OCI-LY1 (cell line): ENCODE data around the gene ARMH4.

Experiments
- H2AFZ ChIP-seq: fragments of 200-600 bp; sonication (generic), shearing (Covaris generic); 2 replicates; pipeline ENCODE4 v1.6.0; 2014; ENCODE audit warnings: antibody characterized with exemption, mild to moderate bottlenecking, low read length
- H3F3A ChIP-seq: fragments of 200-600 bp; sonication (generic), shearing (Covaris generic); 2 replicates; pipeline ENCODE4 v1.6.0; 2014; ENCODE audit warnings: mild to moderate bottlenecking, antibody characterized with exemption, low read length, moderate library complexity; ENCODE audit not compliant: insufficient read depth
- H3K27ac ChIP-seq: fragments of 200-600 bp; sonication (generic); 2 replicates; pipeline ENCODE4 v1.5.1; 2014; ENCODE audit warnings: low read length, mixed run types, mild to moderate bottlenecking, low read depth; ENCODE audit not compliant: poor library complexity, severe bottlenecking
- H3K27me3 ChIP-seq: fragments of 200-600 bp; sonication (generic); 2 replicates; pipeline ENCODE4 v1.6.0; 2014; ENCODE audit warnings: antibody characterized with exemption, mild to moderate bottlenecking, low read length, moderate library complexity; ENCODE audit not compliant: insufficient read depth
- H3K36me3 ChIP-seq: fragments of 200-600 bp; sonication (generic); 2 replicates; pipeline ENCODE4 v1.6.1; 2014; ENCODE audit warnings: mild to moderate bottlenecking, antibody characterized with exemption, low read length, moderate library complexity, mixed read lengths; ENCODE audit not compliant: insufficient read depth
- H3K4me1 ChIP-seq: fragments of 200-600 bp; sonication (generic); 2 replicates; pipeline ENCODE4 v1.5.1; 2014; ENCODE audit warnings: mild to moderate bottlenecking, low read length, moderate library complexity; ENCODE audit not compliant: insufficient read depth, severe bottlenecking
- H3K4me2 ChIP-seq: fragments of 200-600 bp; sonication (generic), shearing (Covaris generic); 2 replicates; pipeline ENCODE4 v1.6.1; 2014; ENCODE audit warnings: low read length
- H3K4me3 ChIP-seq: fragments of 200-600 bp; sonication (generic); 2 replicates; pipeline ENCODE4 v1.5.1; 2014; ENCODE audit warnings: low read length, low read depth, mild to moderate bottlenecking, mixed read lengths; ENCODE audit not compliant: poor library complexity, severe bottlenecking
- H3K79me2 ChIP-seq: fragments of 200-600 bp; shearing (Covaris generic); 2 replicates; pipeline ENCODE4 v1.6.1; 2016; ENCODE audit warnings: mixed run types, low read length, mixed read lengths; ENCODE audit not compliant: insufficient read depth
- H3K9ac ChIP-seq: fragments of 200-600 bp; sonication (generic), shearing (Covaris generic); 2 replicates; pipeline ENCODE4 v1.6.1; 2014; ENCODE audit warnings: mild to moderate bottlenecking, low read length, mixed read lengths
- H3K9me2 ChIP-seq: fragments of 200-600 bp; sonication (generic), shearing (Covaris generic); 2 replicates; pipeline ENCODE4 v1.6.1; 2014; ENCODE audit warnings: low read depth, mild to moderate bottlenecking, low read length, mixed read lengths
- H3K9me3 ChIP-seq: fragments of 200-600 bp; shearing (Covaris generic); 2 replicates; pipeline ENCODE4 v1.6.1; 2014; ENCODE audit warnings: low read length, mixed read lengths
- H4K20me1 ChIP-seq: fragments of 200-600 bp; sonication (generic), shearing (Covaris generic); 2 replicates; pipeline ENCODE4 v1.6.0; 2016; ENCODE audit warnings: mild to moderate bottlenecking, low read length; ENCODE audit not compliant: insufficient read depth
- EZH2 ChIP-seq: fragments of 200-600 bp; sonication (generic), shearing (Covaris generic); IDR thresholded peaks from 2 replicates; pipeline ENCODE4 v1.8.0; 2017; ENCODE audit warnings: borderline replicate concordance, mixed run types, mild to moderate bottlenecking, antibody characterized with exemption, low read length, moderate library complexity, mixed read lengths
- TF ChIP-seq, protein P1 (sequence below): fragments of 200-600 bp; sonication (generic), shearing (Covaris generic); IDR thresholded peaks from 2 replicates; pipeline ENCODE4 v1.5.1; 2017; ENCODE audit warnings: mild to moderate bottlenecking, antibody characterized with exemption, low read length, moderate library complexity, mixed read lengths

ARMH4 gene

DNA sequence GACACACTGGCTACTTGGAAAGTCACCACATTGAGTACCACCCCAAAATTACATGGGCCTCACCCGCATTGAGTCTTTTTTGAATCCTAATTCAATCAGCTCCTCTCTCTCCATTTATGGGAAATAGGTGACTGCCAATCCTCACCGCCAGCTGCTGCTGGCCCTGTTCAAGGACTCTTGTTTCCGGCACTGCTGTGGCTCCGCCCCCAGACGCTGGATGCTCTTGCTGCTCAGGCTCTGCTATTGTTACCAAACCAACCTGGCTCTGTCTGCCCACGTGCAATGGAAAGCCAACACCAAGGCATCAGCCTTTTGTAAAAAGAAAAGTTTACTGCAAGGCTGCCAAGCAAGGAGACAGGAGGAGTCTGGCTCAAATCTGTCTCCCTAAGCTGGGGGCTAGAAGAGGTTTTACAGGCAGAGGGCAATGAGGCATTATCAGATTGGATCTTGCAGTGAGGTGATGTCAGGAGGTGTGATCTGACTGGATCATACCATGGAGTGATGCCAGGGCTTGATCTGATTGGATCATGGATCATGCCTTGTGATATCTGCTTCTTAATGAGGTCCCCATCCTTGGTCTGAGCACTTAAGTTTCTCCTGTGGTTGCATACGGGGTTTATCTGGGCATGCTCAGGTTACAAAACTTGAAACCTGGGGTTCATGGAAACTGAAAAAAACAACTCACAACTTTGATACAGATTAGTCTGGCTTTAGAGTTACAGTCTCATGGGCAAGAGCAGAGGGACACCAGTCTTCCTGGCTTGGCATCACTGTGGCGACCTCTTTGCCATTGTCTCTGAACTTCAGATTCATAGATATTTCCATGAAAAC, 169.0 kb downstream of the ARMH4 start:
- Histone ChIP-seq H3K27ac (no peak overlapping the region), H3K4me1 (no peaks in the 10 kb centered on the region), H2AFZ (no peak overlapping the region), H4K20me1 (no peaks in the 10 kb centered on the region), H3K79me2 (no peaks in the 10 kb centered on the region), H3K4me2 (no peak overlapping the region), H3K36me3 (no peaks in the 10 kb centered on the region), H3K9me2 (no peaks in the 10 kb centered on the region), H3K9ac (no peak overlapping the region), H3K27me3 (no peaks in the 10 kb centered on the region), H3F3A (no peaks in the 10 kb centered on the region), H3K4me3 (no peak overlapping the region), H3K9me3 (no peaks in the 10 kb centered on the region)
- TF ChIP-seq, protein P1, sequence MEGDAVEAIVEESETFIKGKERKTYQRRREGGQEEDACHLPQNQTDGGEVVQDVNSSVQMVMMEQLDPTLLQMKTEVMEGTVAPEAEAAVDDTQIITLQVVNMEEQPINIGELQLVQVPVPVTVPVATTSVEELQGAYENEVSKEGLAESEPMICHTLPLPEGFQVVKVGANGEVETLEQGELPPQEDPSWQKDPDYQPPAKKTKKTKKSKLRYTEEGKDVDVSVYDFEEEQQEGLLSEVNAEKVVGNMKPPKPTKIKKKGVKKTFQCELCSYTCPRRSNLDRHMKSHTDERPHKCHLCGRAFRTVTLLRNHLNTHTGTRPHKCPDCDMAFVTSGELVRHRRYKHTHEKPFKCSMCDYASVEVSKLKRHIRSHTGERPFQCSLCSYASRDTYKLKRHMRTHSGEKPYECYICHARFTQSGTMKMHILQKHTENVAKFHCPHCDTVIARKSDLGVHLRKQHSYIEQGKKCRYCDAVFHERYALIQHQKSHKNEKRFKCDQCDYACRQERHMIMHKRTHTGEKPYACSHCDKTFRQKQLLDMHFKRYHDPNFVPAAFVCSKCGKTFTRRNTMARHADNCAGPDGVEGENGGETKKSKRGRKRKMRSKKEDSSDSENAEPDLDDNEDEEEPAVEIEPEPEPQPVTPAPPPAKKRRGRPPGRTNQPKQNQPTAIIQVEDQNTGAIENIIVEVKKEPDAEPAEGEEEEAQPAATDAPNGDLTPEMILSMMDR: no peak
- no peak for TF ChIP-seq EZH2

DNA sequence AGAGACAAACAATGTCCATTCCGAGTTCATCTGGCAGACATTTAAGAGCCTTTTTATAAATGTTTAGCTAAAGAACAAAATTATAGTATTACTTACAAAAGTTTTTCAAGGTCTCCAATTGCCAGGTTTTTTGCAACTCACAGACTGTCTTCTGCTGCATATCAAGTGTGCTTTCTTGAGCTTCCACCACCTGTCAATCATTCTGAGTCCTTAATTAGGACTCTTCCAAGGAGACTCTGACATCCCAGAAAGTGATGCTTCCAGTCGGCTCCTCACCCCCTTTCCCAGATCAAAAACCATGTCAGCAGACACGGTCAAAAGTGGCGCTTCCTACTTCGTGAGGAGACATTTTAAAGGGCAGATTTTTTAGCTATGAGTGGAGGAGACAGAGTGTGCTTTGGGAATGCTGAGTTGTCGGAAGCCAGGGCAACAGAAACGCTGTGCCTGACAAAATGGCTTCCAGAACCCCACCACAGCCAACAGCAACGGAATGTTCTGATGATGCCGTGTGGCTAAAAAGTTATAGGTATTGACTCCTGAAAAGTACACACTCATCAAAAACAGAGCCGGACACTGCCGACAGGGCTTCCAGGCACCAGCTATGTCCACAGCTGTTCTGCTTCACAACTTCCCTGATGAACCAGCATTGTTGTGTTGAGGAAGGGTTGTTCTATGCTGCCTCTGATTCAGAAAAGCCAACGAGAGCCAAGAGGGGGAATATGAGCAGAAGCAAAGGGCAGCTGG, 170.0 kb downstream of the ARMH4 start:
- Histone ChIP-seq H4K20me1 (no peaks in the 10 kb centered on the region), H3K79me2 (no peaks in the 10 kb centered on the region), H2AFZ (no peak overlapping the region), H3F3A (no peaks in the 10 kb centered on the region), H3K4me1 (no peaks in the 10 kb centered on the region), H3K27ac (no peak overlapping the region), H3K4me3 (no peak overlapping the region), H3K9me3 (no peaks in the 10 kb centered on the region), H3K27me3 (no peaks in the 10 kb centered on the region), H3K9me2 (no peaks in the 10 kb centered on the region), H3K36me3 (no peaks in the 10 kb centered on the region), H3K9ac (no peak overlapping the region), H3K4me2 (no peak overlapping the region)
- TF ChIP-seq, protein P1: no peak
- no peak for TF ChIP-seq EZH2

DNA sequence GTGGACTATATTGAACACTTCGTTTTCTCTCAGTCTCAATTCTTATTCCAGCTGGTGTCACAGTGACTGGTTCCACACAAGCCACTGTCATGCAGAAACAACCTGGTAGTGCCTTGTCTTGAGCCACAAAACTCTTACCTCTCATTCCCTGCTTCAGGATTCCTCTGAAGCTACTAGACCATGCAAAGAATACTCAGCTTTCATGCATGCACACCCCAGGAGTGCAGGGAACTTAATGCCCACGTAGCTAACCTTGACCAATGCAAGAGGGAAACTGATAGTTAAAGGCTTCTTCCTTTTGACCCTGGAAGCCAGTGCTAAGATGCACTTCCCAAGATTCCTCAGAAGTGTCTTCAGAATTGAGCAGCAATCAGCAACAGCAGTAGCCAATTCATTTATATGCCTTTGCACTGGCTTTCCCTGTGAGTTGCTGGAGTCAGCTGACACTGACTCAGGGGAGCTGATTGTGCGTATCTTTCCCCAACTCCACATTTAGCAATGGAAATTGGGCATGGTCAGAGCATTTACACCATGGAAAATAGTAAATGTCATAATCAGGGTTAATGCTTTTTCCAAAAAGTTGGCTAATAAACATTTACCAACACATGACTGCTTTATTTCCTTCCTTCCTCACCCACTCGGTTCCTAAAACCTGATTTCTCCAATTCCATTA, 172.5 kb downstream of the ARMH4 start:
- Histone ChIP-seq H3K4me1 (no peaks in the 10 kb centered on the region), H3K27me3 (no peaks in the 10 kb centered on the region), H3K4me2 (no peak overlapping the region), H3K9ac (no peak overlapping the region), H3K79me2 (no peaks in the 10 kb centered on the region), H3K4me3 (no peak overlapping the region), H3F3A (no peaks in the 10 kb centered on the region), H2AFZ (no peak overlapping the region), H3K27ac (no peak overlapping the region), H3K9me2 (no peaks in the 10 kb centered on the region), H4K20me1 (no peaks in the 10 kb centered on the region), H3K9me3 (no peaks in the 10 kb centered on the region), H3K36me3 (no peaks in the 10 kb centered on the region)
- TF ChIP-seq EZH2: no peak
- TF ChIP-seq, protein P1: no peak
